ENCODE data around the gene UCN2. TPM values are rescaled to one million over a fixed set of nuclear protein-coding genes. Genes with fewer than 3 reads are reported as not detected.

Gene UCN2
- total and polyA plus RNA-seq, 2 donors (not counting 3 experiments of a cell fraction or from before 2014, with no cell fraction given), result 0.11 TPM; not detected in 1

- dilution Hi-C loops (cut with MboI; ENCODE audit: extremely low pct_ligation_motif_present, low sequenced_read_pairs), result no loop called here
- CTCF ChIA-PET, result interaction anchor here (1.1 kb wide), 1 partner anchor 132 kb away, joined by 3 read pairs; no protein-coding TSS in a partner anchor
- BruUV-seq (replicated peaks), result no TSS peak
Measured at GRCh38 chr3:48568476-48568875, 4.9 kb upstream of the UCN2 start.

GRCh38 chr3:48567500-48567899, 3.9 kb upstream of the UCN2 start:
- CTCF ChIA-PET, result interaction anchor here (1.1 to 2.2 kb wide), 3 partner anchors 9 to 131 kb away, joined by 3 to 10 read pairs (median 3); no protein-coding TSS in a partner anchor
- dilution Hi-C loops (cut with MboI; ENCODE audit: extremely low pct_ligation_motif_present, low sequenced_read_pairs), result no loop called here
- POLR2A ChIA-PET, result no interaction called here

More at GRCh38 chr3:48568476-48568875, 4.9 kb upstream of the UCN2 start:
- DNase-seq (ENCODE audit: low read depth, low spot score) (no peak), FAIRE-seq (no peak)
- H3K79me2 ChIP-seq (ENCODE audit: control insufficient read depth, insufficient read depth, low read length), result no peaks in the 10 kb centered on the region
- no peak overlapping the region for H3K9ac ChIP-seq (replicated peaks; ENCODE audit: extremely low read depth, insufficient read depth, low read length)
- intact Hi-C loops (cut with micrococcal nuclease), result no loop called here
- H3K36me3 ChIP-seq (ENCODE audit: control insufficient read depth in 2 of 2, extremely low read depth in 1 of 2, insufficient read depth in 2 of 2, low read length in 2 of 2), result no peaks in the 10 kb centered on the region
- TF ChIP-seq POLR2A (IDR thresholded peaks at IDR 0.05; ENCODE audit: low read depth, low read length) (no peak), MYC (IDR thresholded peaks at IDR 0.05; ENCODE audit: low read depth, low read length) (no peak), JUN (IDR thresholded peaks at IDR 0.05; ENCODE audit: borderline replicate concordance, insufficient read depth, insufficient read length, low read depth) (no peak), GATA2 (IDR thresholded peaks at IDR 0.05; ENCODE audit: insufficient read depth, insufficient read length, low read depth, low read length) (no peak), POLR2AphosphoS5 (IDR thresholded peaks at IDR 0.05; ENCODE audit: insufficient read depth, low read depth, low read length) (no peak)
- TF ChIP-seq, protein P1, sequence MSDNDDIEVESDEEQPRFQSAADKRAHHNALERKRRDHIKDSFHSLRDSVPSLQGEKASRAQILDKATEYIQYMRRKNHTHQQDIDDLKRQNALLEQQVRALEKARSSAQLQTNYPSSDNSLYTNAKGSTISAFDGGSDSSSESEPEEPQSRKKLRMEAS (IDR thresholded peaks at IDR 0.05; ENCODE audit: insufficient read depth, insufficient read length), result no peak
- no peak overlapping the region for H2AFZ ChIP-seq (ENCODE audit: low read depth, low read length)
- H3K9me1 ChIP-seq (replicated peaks; ENCODE audit: control insufficient read depth, extremely low read depth, insufficient read depth, low read length), result no peaks in the 10 kb centered on the region
- no peaks in the 10 kb centered on the region for H3K27me3 ChIP-seq (ENCODE audit: control insufficient read depth in 2 of 2, insufficient read depth in 2 of 2, low read length in 2 of 2)
- H3K4me3 ChIP-seq (replicated peaks in 1 of 3; ENCODE audit: insufficient read depth in 1 of 3, low read depth in 1 of 3, low read length in 3 of 3), result no peak overlapping the region
- H3K9me3 ChIP-seq (replicated peaks; ENCODE audit: control insufficient read depth, insufficient read depth, low read length), result no peaks in the 10 kb centered on the region
- no peak overlapping the region for H3K27ac ChIP-seq (ENCODE audit: insufficient read depth, low read depth, low read length)
- no peaks in the 10 kb centered on the region for H4K20me1 ChIP-seq (replicated peaks; ENCODE audit: control insufficient read depth, extremely low read depth, insufficient read depth, low read length)
- H3K4me2 ChIP-seq (ENCODE audit: insufficient read depth, low read length), result no peak overlapping the region
- H3K4me1 ChIP-seq (ENCODE audit: control insufficient read depth, extremely low read depth, insufficient read depth, low read length), result peaks cover 10% of the 10 kb centered on the region
- POLR2A ChIA-PET, result no interaction called here

More at GRCh38 chr3:48567500-48567899, 3.9 kb upstream of the UCN2 start:
- Histone ChIP-seq H3K9me1 (replicated peaks; ENCODE audit: control insufficient read depth, extremely low read depth, insufficient read depth, low read length) (no peaks in the 10 kb centered on the region), H3K4me3 (replicated peaks in 1 of 3; ENCODE audit: insufficient read depth in 1 of 3, low read depth in 1 of 3, low read length in 3 of 3) (no peak overlapping the region), H4K20me1 (replicated peaks; ENCODE audit: control insufficient read depth, extremely low read depth, insufficient read depth, low read length) (no peaks in the 10 kb centered on the region), H3K79me2 (ENCODE audit: control insufficient read depth, insufficient read depth, low read length) (no peaks in the 10 kb centered on the region), H3K27ac (ENCODE audit: insufficient read depth, low read depth, low read length) (no peak overlapping the region), H3K4me2 (ENCODE audit: insufficient read depth, low read length) (no peak overlapping the region), H3K27me3 (ENCODE audit: control insufficient read depth in 2 of 2, insufficient read depth in 2 of 2, low read length in 2 of 2) (no peaks in the 10 kb centered on the region), H2AFZ (ENCODE audit: low read depth, low read length) (no peak overlapping the region), H3K36me3 (ENCODE audit: control insufficient read depth in 2 of 2, extremely low read depth in 1 of 2, insufficient read depth in 2 of 2, low read length in 2 of 2) (no peaks in the 10 kb centered on the region), H3K9me3 (replicated peaks; ENCODE audit: control insufficient read depth, insufficient read depth, low read length) (no peaks in the 10 kb centered on the region), H3K4me1 (ENCODE audit: control insufficient read depth, extremely low read depth, insufficient read depth, low read length) (peaks cover 13% of the 10 kb centered on the region), H3K9ac (replicated peaks; ENCODE audit: extremely low read depth, insufficient read depth, low read length) (no peak overlapping the region)
- intact Hi-C loops (cut with micrococcal nuclease), result no loop called here
- FAIRE-seq (no peak), DNase-seq (ENCODE audit: low read depth, low spot score) (no peak)
- TF ChIP-seq JUN (IDR thresholded peaks at IDR 0.05; ENCODE audit: borderline replicate concordance, insufficient read depth, insufficient read length, low read depth) (no peak), FOS (IDR thresholded peaks at IDR 0.05; ENCODE audit: borderline replicate concordance, insufficient read depth, low read length) (no peak), EZH2 (IDR thresholded peaks at IDR 0.05; ENCODE audit: borderline replicate concordance, low read depth, low read length, severe bottlenecking) (no peak), POLR2AphosphoS5 (IDR thresholded peaks at IDR 0.05; ENCODE audit: insufficient read depth, low read depth, low read length) (no peak), GATA2 (IDR thresholded peaks at IDR 0.05; ENCODE audit: insufficient read depth, insufficient read length, low read depth, low read length) (no peak), MYC (IDR thresholded peaks at IDR 0.05; ENCODE audit: low read depth, low read length) (no peak), POLR2A (IDR thresholded peaks at IDR 0.05; ENCODE audit: low read depth, low read length) (no peak)
- TF ChIP-seq, protein P1 (IDR thresholded peaks at IDR 0.05; ENCODE audit: insufficient read depth, insufficient read length), result no peak
- TF ChIP-seq, protein P2, sequence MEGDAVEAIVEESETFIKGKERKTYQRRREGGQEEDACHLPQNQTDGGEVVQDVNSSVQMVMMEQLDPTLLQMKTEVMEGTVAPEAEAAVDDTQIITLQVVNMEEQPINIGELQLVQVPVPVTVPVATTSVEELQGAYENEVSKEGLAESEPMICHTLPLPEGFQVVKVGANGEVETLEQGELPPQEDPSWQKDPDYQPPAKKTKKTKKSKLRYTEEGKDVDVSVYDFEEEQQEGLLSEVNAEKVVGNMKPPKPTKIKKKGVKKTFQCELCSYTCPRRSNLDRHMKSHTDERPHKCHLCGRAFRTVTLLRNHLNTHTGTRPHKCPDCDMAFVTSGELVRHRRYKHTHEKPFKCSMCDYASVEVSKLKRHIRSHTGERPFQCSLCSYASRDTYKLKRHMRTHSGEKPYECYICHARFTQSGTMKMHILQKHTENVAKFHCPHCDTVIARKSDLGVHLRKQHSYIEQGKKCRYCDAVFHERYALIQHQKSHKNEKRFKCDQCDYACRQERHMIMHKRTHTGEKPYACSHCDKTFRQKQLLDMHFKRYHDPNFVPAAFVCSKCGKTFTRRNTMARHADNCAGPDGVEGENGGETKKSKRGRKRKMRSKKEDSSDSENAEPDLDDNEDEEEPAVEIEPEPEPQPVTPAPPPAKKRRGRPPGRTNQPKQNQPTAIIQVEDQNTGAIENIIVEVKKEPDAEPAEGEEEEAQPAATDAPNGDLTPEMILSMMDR (IDR thresholded peaks at IDR 0.05; ENCODE audit: extremely low read depth in 1 of 2, insufficient read depth in 1 of 2, low read depth in 1 of 2, low read length in 2 of 2), result no peak
- no TSS peak for BruUV-seq (replicated peaks)
